GM18505 (cell line): Measurements from ENCODE around the gene MBNL3.

ENCODE experiments used
- ATAC-seq: cut with Tn5 transposase; IDR thresholded peaks from one replicate; pipeline ENCODE4 v1.9.1; 2021; ENCODE audit not compliant: unreplicated experiment
- POLR2A ChIP-seq: IDR thresholded peaks from 4 replicates; pipeline ENCODE4 v1.6.1; 2011; ENCODE audit warnings: borderline replicate concordance; ENCODE audit not compliant: insufficient read depth, insufficient read length; ENCODE audit errors: extremely low read depth

The MBNL3 gene

DNA sequence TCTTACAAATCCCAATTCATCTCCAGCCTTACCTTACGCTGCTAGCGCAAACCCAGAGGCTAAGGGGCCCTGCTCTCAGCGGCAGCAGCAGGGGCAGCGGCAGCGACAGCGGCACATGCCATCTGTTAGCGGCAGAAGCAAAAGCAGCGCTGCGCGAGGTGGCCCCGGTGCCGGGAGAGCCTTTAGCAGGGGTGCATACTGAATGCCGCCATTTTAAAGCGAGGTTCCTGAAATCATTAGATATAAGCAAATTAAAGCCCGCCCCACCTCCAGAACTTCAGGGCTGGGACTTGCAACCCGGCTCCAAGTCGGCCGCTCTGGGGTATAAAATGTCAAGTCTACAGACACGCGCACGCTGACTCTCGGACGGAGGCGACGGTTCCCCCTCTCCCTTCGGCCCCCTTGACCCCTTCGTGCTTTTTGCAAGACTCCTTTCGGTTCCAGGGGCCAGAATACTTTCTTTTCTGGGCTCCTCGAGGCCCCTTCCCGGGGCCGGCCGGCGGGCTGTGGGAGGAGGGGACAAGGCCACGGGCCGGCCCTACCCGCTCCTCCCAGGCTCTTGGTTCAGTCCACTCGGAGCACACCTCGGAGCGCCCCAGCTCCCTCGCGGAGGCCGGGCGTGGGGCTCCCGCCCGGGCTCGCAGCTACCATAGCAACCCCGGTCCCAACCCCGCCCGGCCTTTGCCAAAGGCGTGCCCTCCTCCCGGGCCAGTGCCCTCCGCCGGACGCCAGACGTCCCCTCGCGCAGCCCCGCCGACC, at the start of gene MBNL3:
MBNL3 (minus strand) TSS at position 220 of the 759 bp plus-strand sequence. CDS start 49,427 bp downstream, outside the sequence.
- peak; percentile 65 for TF ChIP-seq POLR2A
- ATAC-seq = peak; percentile 52

DNA sequence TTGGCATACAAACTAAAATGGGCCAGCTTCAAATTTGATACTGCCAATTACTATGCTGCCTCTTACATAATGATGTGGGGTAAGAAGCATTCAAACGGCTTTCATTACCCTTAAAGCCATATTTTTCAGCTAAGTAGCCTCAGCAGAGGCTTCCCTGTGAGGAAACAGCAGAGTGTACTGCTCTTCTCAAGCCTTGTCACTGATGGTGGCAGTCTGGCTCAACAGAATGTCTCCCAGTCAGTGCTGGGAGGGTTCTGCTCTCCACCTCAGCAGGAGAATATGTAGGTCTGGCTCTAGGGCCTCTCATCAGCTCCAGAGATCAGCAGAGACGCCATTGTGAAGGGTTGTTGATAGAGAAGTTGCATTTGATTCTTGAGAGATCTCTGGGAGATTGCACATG, 44.6 kb upstream of the MBNL3 start:
- no peak for TF ChIP-seq POLR2A
- no peak for ATAC-seq

GRCh38 chrX:132532913-132533312, 44.1 kb upstream of the MBNL3 start:
- no peak for TF ChIP-seq POLR2A
- ATAC-seq = no peak

DNA sequence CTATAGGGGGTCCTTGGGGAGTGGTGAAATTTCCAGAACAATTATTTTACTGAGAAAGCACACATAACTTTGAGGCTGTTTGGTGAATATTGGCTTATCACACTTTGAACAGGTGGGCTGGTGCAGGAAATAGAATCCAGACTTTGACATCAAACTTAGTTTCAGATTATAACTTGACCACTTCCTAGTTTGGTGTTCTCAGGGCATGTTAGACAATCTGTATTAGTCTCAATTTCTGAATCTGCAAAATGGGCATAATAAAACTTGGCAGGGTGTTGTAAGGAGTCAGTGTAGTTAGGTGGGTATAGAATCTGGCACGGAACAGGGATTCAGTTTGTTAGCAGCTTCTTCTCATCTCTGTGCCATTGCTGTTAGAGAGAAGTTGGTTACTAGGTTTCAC, 43.3 kb upstream of the MBNL3 start:
- no peak for ATAC-seq
- no peak for TF ChIP-seq POLR2A

GRCh38 chrX:132520792-132521191, 32.0 kb upstream of the MBNL3 start:
- no peak for TF ChIP-seq POLR2A
- ATAC-seq = no peak

- ATAC-seq = no peak
- TF ChIP-seq POLR2A = no peak
Observed at GRCh38 chrX:132520213-132520612, 31.4 kb upstream of the MBNL3 start.

GRCh38 chrX:132518401-132518800, 29.6 kb upstream of the MBNL3 start:
- no peak for ATAC-seq
- no peak for TF ChIP-seq POLR2A

DNA sequence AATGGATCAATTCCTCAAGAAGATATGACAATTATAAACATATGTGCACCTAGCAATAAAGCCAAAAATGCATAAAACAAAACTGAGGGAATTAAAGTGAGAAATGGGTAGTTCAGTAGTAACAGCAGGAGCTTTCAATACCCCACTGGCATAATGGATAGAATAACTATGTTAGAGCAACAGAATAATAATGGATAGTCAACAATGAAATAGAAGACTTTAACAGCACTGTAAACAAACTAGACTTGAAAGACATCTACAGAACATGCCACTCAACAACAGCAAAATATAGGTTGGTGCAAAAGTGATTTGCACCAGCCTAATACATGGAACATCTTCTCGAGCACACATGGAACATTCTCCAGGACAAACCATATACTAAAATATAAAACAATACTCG, 20.0 kb upstream of the MBNL3 start:
- ATAC-seq = no peak
- TF ChIP-seq POLR2A = no peak

DNA sequence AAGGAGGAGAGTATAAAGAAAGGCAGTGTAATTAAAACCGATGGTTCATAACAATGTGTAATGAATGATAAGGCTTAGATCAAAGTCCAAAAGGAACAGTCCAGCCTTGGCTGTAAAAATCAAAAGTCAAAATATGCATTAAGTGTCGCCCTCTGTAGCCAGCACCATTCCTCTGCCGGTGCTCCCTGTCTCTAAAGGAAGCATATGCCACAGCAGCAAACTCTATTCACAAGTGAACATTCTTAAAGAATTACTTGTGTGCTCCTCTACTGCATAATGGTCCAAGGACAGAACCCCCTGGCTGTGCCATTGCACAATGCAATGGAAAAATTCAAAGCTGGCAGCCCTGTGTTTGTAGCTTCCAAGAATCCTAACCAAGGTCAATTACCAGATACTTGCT, 16.3 kb upstream of the MBNL3 start:
- no peak for TF ChIP-seq POLR2A
- ATAC-seq = no peak

GRCh38 chrX:132504417-132504816, 15.6 kb upstream of the MBNL3 start:
- no peak for ATAC-seq
- TF ChIP-seq POLR2A = no peak

- no peak for ATAC-seq
- TF ChIP-seq POLR2A = no peak
Observed at GRCh38 chrX:132501606-132502005, 12.8 kb upstream of the MBNL3 start.

DNA sequence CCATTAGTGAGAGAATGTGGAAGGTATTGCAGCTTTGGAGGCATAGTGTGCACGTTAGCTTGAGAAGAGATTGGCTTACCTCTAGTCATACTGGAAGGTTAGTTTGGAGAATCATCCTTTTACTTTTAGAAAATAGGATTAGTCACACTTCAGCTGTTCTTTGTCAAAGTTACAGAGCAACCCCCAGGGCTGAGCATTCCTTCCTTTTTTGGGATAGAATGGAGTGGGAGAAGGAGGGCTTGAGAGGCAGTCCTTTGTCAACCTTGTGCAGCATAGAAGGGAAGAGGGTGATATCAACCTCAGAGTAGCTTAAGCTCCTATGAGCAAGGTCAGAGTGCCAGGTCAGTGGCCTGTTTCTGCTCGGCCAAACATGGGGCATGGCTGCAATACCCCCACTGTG, 8.6 kb upstream of the MBNL3 start:
- no peak for TF ChIP-seq POLR2A
- no peak for ATAC-seq

- no peak for ATAC-seq
- no peak for TF ChIP-seq POLR2A
Observed at GRCh38 chrX:132493095-132493494, 4.3 kb upstream of the MBNL3 start.

DNA sequence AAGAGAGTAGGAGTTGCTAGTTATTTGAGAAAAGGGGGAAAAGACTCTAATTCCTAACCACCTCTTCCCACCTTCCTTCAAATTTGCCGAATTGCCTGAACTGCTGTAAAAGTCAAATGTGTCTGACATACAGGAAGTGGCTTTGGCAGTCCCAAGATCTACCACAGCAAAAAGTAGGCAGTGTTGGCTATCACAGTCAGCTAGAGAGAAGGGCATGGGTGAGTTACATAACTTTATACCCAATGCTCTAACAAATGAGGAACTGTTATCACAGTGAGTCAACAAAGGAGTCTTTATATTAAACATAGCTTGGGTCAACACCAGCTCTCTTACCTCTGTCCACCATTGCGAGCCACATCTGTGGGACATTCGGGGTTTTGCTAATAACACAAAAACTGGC, 2.4 kb upstream of the MBNL3 start:
- TF ChIP-seq POLR2A = no peak
- peak; percentile 37 for ATAC-seq
